Kidney glomerular epithelial cell (primary cell): Measurements from ENCODE around the gene KHK.
"Not testable (repeated sequence)": the region's sequence is repeated elsewhere in the genome, so short reads cannot be mapped to it uniquely, and the experiment has no call there.

Experiments used
- DNase-seq: peaks from one replicate; lab custom pipeline; 2025; lab: John Stamatoyannopoulos, UW

Gene KHK

GRCh38 chr2:27059141-27059820, 27.3 kb upstream of the KHK start:
- no peak for DNase-seq

- DNase-seq = no peak
Observed at GRCh38 chr2:27060323-27060722, 26.2 kb upstream of the KHK start.

- no peak for DNase-seq
Observed at GRCh38 chr2:27065128-27065527, 21.4 kb upstream of the KHK start.

- DNase-seq = no peak
Observed at GRCh38 chr2:27067385-27067784, 19.2 kb upstream of the KHK start.

- no peak for DNase-seq
Observed at GRCh38 chr2:27069436-27069835, 17.1 kb upstream of the KHK start.

GRCh38 chr2:27069961-27070618, 16.5 kb upstream of the KHK start:
- no peak for DNase-seq

- no peak for DNase-seq
Observed at GRCh38 chr2:27070653-27071276, 15.8 kb upstream of the KHK start.

GRCh38 chr2:27071277-27071989, 15.1 kb upstream of the KHK start, which contains the start of gene OST4:
Gene OST4 (minus strand): TSS chr2:27071654.
- DNase-seq = peak; percentile 79

- no peak for DNase-seq
Observed at GRCh38 chr2:27071990-27072830, 14.4 kb upstream of the KHK start.

GRCh38 chr2:27072920-27073319, 13.7 kb upstream of the KHK start:
- no peak for DNase-seq

GRCh38 chr2:27073782-27074181, 12.8 kb upstream of the KHK start:
- no peak for DNase-seq

- DNase-seq = no peak
Observed at GRCh38 chr2:27074738-27075565, 11.6 kb upstream of the KHK start.

GRCh38 chr2:27075566-27075871, 11.1 kb upstream of the KHK start:
- not testable (repeated sequence) for DNase-seq

GRCh38 chr2:27076323-27076722, 10.2 kb upstream of the KHK start:
- DNase-seq = no peak

GRCh38 chr2:27077231-27077630, 9.3 kb upstream of the KHK start:
- DNase-seq = no peak

GRCh38 chr2:27078267-27079194, 8.0 kb upstream of the KHK start, which contains the start of gene EMILIN1:
Gene EMILIN1 (plus strand): TSS chr2:27078615. CDS start chr2:27079066, 451 bp downstream.
- DNase-seq = no peak

GRCh38 chr2:27079233-27080139, 7.1 kb upstream of the KHK start:
- DNase-seq = no peak

- DNase-seq = no peak
Observed at GRCh38 chr2:27080140-27080469, 6.5 kb upstream of the KHK start.

- no peak for DNase-seq
Observed at GRCh38 chr2:27080603-27080936, 6.0 kb upstream of the KHK start.
